ENCODE results near the gene ANKRD28. TPM values are rescaled to one million over a fixed set of nuclear protein-coding genes. Genes with fewer than 3 reads are reported as not detected.

Gene ANKRD28
- total and polyA plus RNA-seq, 2 of the 4 experiments (the other 2 are of a cell fraction): 52.6 to 211 TPM

DNA sequence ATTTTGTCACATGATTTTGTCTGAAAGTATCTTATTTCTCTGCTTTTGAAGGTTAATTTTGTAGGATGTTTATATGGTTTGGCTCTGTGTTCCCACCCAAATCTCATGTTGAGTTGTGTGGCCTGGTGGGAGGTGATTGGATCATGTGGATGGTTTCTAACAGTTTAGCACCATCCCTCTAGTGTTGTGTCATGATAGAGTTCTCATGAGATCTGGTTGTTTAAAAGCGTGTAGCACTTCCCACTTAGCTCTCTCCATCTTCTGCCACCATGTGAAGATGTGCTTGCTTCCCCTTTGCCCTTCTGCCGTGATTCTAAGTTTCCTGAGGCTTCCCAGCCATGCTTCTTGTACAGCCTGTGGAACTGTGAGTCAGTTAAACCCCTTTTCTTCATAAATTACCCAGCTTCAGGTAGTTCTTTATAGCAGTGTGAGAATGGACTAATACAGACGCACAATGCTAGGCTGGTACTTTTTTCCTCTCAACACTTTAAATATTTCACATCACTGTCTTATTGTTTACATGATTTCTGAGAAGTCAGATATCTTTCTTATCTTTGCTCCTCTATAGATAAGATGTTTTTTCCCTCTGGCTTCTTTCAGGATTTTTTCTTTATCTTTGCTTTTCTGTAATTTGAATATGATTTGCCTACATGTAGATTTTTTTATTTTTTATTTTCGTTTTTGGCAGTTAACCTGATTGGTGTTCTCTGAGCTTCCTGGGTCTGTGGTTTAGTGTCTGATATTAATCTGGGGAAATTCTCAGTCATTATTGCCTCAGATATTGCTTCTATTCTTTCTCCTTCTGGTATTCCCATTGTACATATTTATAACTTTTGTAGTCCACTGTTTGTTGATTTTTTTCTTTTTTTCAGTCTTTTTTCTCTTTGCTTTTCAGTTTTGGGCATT, 174.0 kb downstream of the ANKRD28 start:
- H2AK5ac ChIP-seq (ENCODE audit: low read depth, low read length): no peak overlapping the region
- dilution Hi-C loops (cut with HindIII; ENCODE audit: low sequenced_read_pairs, unreplicated experiment) (no loop called here), intact Hi-C loops (cut with micrococcal nuclease) (no loop called here), in situ Hi-C loops (cut with MboI; ENCODE audit: low sequenced_read_pairs) (no loop called here)
- ATAC-seq (ENCODE audit: low read depth) (no peak), DNase-seq (no peak)
- H4K8ac ChIP-seq (ENCODE audit: low read depth in 2 of 2, low read length in 2 of 2): 0 out of 4 replicates have a peak overlapping the region, but pooled peaks of 1 of the 2 experiments have one; percentile 50
- H3K23ac ChIP-seq (ENCODE audit: low read depth, low read length): no peak overlapping the region
- POLR2A ChIA-PET (ENCODE audit: unreplicated experiment): no interaction called here
- CTCF ChIA-PET: interaction anchor here (0.6 kb wide), 2 partner anchors 12 to 695 kb away, joined by 3 to 5 read pairs; no protein-coding TSS in a partner anchor
- no peak overlapping the region for H2BK120ac ChIP-seq (ENCODE audit: low read depth, low read length)
- no peak overlapping the region for H2BK5ac ChIP-seq (ENCODE audit: low read depth, low read length, poor library complexity, severe bottlenecking)
- H2BK15ac ChIP-seq (ENCODE audit: low read depth, low read length): no peak overlapping the region
- no peaks in the 10 kb centered on the region for H3K4me1 ChIP-seq (ENCODE audit: control insufficient read depth, insufficient read depth, low read length)
- H3K27me3 ChIP-seq (ENCODE audit: control insufficient read depth, insufficient read depth, low read length): no peaks in the 10 kb centered on the region
- no peak overlapping the region for H3K4me3 ChIP-seq (ENCODE audit: insufficient read depth, low read depth, low read length)
- no peak overlapping the region for H2BK20ac ChIP-seq (ENCODE audit: low read depth, low read length)
- no peak overlapping the region for H3K4ac ChIP-seq (ENCODE audit: low read depth, low read length)
- no peak overlapping the region for H4K91ac ChIP-seq (ENCODE audit: insufficient read depth, low read depth, low read length)
- no peak overlapping the region for H3K27ac ChIP-seq (ENCODE audit: insufficient read depth, low read length)
- no peak overlapping the region for H3K9ac ChIP-seq (ENCODE audit: low read depth, low read length)
- H2AFZ ChIP-seq (replicated peaks; ENCODE audit: low read length, poor library complexity): no peak overlapping the region
- no peaks in the 10 kb centered on the region for H3K79me1 ChIP-seq (ENCODE audit: low read depth in 1 of 2, low read length in 2 of 2)
- no peaks in the 10 kb centered on the region for H4K20me1 ChIP-seq (ENCODE audit: insufficient read depth, low read length)
- no TSS peak for BruUV-seq (replicated peaks)
- no peaks in the 10 kb centered on the region for H3K9me1 ChIP-seq (ENCODE audit: insufficient read depth, low read length)
- no peak overlapping the region for H4K5ac ChIP-seq (ENCODE audit: low read depth, low read length)
- no peak overlapping the region for H3K4me2 ChIP-seq (ENCODE audit: low read depth, low read length)
- H3K14ac ChIP-seq (replicated peaks; ENCODE audit: low read depth, low read length): no peak overlapping the region
- no peak overlapping the region for H2AK9ac ChIP-seq (replicated peaks; ENCODE audit: low read depth, low read length, poor library complexity)
- H3K36me3 ChIP-seq (ENCODE audit: control insufficient read depth, insufficient read depth, low read length): no peaks in the 10 kb centered on the region
- WGBS, 2 experiments (ENCODE audit: extremely low coverage in 2 of 2, insufficient read length in 1 of 2): no CpG with 5 or more reads among the region's 4 CpGs
- no peak overlapping the region for H3K18ac ChIP-seq (ENCODE audit: low read depth, low read length)
- H3K56ac ChIP-seq (ENCODE audit: extremely low read depth, insufficient read depth, low read length): no peak overlapping the region
- peaks cover 9% of the 10 kb centered on the region for H3K9me3 ChIP-seq (ENCODE audit: control insufficient read depth, insufficient read depth, low read length)
- TF ChIP-seq RCOR1 (IDR thresholded peaks at IDR 0.05; ENCODE audit: insufficient replicate concordance, low read length) (no peak), SMC3 (IDR thresholded peaks at IDR 0.05; ENCODE audit: low read depth, low read length) (no peak), RAD21 (IDR thresholded peaks at IDR 0.05; ENCODE audit: low read length) (no peak), BHLHE40 (IDR thresholded peaks at IDR 0.05; ENCODE audit: low read depth, low read length) (no peak), NFE2L2 (IDR thresholded peaks at IDR 0.05; ENCODE audit: low read depth, low read length) (no peak), CEBPB (IDR thresholded peaks at IDR 0.05; ENCODE audit: low read depth, low read length) (no peak), POLR2A (IDR thresholded peaks at IDR 0.05; ENCODE audit: low read depth, low read length) (no peak), MAFK (IDR thresholded peaks at IDR 0.05; ENCODE audit: low read depth, low read length) (no peak), MXI1 (IDR thresholded peaks at IDR 0.05; ENCODE audit: borderline replicate concordance, low read depth, low read length) (no peak), CHD1 (IDR thresholded peaks at IDR 0.05; ENCODE audit: low read depth, low read length) (no peak), FOS (IDR thresholded peaks at IDR 0.05; ENCODE audit: low read depth, low read length) (no peak), RFX5 (IDR thresholded peaks at IDR 0.05; ENCODE audit: low read depth, low read length) (no peak)
- TF ChIP-seq, protein P1, sequence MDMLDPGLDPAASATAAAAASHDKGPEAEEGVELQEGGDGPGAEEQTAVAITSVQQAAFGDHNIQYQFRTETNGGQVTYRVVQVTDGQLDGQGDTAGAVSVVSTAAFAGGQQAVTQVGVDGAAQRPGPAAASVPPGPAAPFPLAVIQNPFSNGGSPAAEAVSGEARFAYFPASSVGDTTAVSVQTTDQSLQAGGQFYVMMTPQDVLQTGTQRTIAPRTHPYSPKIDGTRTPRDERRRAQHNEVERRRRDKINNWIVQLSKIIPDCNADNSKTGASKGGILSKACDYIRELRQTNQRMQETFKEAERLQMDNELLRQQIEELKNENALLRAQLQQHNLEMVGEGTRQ (IDR thresholded peaks at IDR 0.05; ENCODE audit: low read depth, low read length): no peak
- TF ChIP-seq, protein P2, sequence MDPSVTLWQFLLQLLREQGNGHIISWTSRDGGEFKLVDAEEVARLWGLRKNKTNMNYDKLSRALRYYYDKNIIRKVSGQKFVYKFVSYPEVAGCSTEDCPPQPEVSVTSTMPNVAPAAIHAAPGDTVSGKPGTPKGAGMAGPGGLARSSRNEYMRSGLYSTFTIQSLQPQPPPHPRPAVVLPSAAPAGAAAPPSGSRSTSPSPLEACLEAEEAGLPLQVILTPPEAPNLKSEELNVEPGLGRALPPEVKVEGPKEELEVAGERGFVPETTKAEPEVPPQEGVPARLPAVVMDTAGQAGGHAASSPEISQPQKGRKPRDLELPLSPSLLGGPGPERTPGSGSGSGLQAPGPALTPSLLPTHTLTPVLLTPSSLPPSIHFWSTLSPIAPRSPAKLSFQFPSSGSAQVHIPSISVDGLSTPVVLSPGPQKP (IDR thresholded peaks at IDR 0.05; ENCODE audit: borderline replicate concordance, low read depth, low read length): no peak
- TF ChIP-seq, protein P3, sequence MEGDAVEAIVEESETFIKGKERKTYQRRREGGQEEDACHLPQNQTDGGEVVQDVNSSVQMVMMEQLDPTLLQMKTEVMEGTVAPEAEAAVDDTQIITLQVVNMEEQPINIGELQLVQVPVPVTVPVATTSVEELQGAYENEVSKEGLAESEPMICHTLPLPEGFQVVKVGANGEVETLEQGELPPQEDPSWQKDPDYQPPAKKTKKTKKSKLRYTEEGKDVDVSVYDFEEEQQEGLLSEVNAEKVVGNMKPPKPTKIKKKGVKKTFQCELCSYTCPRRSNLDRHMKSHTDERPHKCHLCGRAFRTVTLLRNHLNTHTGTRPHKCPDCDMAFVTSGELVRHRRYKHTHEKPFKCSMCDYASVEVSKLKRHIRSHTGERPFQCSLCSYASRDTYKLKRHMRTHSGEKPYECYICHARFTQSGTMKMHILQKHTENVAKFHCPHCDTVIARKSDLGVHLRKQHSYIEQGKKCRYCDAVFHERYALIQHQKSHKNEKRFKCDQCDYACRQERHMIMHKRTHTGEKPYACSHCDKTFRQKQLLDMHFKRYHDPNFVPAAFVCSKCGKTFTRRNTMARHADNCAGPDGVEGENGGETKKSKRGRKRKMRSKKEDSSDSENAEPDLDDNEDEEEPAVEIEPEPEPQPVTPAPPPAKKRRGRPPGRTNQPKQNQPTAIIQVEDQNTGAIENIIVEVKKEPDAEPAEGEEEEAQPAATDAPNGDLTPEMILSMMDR (conservative IDR thresholded peaks at IDR 0.05; ENCODE audit: low read depth, low read length): no peak

All from IMR-90 (cell line).